ENCODE measurements around the gene GRID2.

The GRID2 gene

GRCh38 chr4:93687304-93687703, 1383.5 kb downstream of the GRID2 start:
- no peak for DNase-seq (ENCODE audit: low spot score)

GRCh38 chr4:93688978-93689377, 1385.2 kb downstream of the GRID2 start:
- DNase-seq (ENCODE audit: low spot score) = no peak

DNA sequence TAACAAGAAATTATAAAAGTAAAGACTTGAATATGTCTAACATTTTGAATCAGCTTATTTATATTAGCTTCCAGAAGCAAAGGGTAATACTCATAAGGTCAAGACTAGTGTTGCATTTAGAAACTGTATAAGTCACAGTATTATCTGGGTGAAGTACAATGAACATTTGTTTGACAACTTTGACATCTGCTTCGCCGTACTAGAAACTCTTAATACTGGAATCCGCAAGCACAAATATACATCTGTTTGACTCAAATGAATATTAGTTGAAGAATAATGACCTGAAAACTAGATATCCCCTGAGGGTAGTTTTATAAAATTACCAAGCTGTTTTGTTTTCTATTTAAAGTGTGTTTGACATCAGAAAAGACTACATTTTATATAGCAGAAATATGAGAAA, 1389.4 kb downstream of the GRID2 start:
- no peak for DNase-seq (ENCODE audit: low spot score)

DNA sequence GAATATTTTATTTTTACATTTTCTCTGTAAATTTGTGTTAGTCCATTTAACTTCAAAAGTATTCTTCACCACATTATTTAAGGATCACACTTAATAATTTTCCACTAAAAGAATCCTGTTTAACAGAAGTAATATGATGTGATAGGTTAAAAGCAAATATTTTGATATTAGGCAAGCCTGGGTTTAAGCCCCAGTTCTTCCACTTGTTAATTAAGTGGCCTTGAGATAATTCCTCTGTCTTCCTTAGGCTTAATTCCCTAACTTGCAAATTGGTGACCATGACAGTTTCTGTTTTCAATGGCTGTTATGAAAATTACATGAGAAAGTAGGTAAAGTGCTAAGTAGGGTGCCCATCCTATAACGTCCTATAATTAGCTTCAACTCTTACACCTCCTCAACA, 1394.9 kb downstream of the GRID2 start:
- DNase-seq (ENCODE audit: low spot score) = no peak

DNA sequence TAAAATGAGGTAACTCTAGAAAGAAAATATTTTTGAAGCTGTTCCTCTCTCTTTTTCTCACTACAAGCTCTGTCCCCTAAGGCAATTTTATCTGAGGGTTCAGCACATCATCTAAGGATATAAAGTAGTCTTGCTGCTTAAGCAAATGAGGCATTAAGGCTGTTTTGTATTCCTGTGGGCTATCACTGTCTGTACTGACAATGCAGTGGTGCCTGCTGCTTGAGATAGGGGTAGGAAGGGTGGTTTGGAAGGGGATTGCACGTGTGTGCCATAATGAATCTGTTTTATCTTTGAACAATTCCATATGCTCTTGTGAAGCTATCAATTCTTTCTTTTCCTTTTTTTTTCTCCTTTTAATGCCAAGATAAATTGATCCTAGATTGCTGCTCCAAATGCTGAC, 1396.8 kb downstream of the GRID2 start:
- no peak for DNase-seq (ENCODE audit: low spot score)

DNA sequence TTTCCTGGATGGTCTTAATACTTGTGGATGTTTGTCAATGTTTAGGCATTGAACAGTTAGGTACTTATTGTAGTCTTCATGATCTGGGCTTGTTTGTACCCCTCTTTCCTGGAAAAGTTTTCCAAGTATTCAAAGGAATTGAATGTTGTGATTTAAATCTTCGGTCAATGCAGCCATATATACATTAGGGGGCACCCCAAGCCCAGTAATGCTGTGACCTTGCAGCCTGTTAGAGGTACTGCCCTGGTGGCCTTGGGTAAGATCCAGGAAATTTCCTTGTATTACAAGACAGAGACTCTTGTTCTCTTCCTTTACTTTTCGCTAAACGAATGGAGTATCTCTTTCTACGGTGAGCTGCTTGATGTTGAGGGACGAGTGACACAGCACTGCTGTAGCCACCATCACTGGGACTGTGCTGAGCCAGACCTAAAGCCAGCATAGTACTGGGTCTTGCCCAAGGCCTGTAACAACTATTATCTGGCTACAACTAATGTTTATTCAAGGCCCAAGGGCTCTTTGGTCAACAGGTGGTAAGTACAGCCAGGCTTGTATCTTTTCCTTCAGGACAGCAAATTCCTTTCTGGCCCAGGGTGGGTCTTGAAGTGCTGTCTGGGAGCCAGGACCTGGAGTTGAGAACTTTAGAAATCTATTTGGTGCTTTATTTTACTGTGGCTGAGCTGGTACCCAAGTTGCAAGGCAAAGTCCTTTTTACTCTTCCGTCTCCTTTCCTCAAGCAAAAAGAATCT, 1406.5 kb downstream of the GRID2 start:
- DNase-seq (ENCODE audit: low spot score) = peak; percentile 1

GRCh38 chr4:93710847-93711430, 1407.2 kb downstream of the GRID2 start:
- no peak for DNase-seq (ENCODE audit: low spot score)

DNA sequence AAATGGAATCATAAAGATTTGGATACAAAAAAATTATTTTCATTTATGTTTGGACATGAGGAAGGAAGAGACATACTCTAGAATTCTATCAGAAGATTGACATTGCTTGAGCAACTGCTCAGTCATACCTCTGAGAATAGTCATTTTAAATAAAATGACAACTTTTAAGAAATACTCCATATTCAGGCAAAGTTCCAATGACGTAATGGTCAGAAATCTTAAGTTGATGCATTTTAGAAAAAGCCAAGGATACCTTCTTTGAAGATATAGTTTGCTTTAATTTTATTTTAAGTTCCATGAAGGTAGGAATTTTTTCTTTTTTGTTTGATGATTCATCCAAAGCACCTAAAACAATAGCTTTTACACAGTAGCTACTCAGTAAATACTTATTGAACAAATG, 1414.5 kb downstream of the GRID2 start:
- no peak for DNase-seq (ENCODE audit: low spot score)

- no peak for DNase-seq (ENCODE audit: low spot score)
Measured at GRCh38 chr4:93719552-93719951, 1415.8 kb downstream of the GRID2 start.

DNA sequence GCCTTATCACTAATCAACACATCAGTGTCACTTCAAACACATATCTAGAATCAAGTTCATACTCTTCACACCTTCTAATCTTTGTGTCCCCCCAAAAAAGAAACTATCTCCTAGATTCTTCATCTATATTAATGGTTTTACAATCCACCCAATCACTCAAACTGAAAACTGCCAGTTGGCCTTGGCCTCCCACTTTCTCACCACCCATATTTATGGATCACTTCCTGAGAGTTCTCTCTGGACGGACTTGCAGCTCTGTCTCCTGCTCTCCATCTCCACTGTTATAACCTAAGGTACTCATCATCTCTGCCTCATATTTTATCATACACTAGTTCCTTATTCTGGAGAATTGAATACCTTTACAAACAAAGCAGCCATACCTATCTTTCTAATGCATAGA, 1418.7 kb downstream of the GRID2 start:
- DNase-seq (ENCODE audit: low spot score) = no peak

DNA sequence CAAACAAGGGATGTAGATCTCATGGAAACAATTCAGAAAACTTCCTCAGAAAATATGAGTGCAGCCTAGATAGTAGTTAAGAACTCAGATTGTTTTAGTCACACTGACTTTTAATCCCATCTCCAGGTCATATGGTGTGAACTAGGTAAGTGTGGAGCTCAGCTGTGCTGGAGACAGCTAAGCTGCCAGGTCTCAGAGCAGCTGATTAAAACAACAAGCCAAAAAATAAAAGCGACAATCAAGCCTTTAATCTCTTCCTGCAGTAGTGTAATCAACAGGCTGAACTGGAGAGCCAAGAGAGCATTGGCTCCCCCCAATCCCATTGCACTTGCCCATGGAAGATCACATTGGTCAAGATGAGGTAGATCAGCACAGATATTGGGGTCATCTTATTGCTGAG, 1426.5 kb downstream of the GRID2 start:
- no peak for DNase-seq (ENCODE audit: low spot score)

GRCh38 chr4:93730760-93731159, 1427.0 kb downstream of the GRID2 start:
- DNase-seq (ENCODE audit: low spot score) = no peak

- DNase-seq (ENCODE audit: low spot score) = no peak
Measured at GRCh38 chr4:93731456-93731855, 1427.7 kb downstream of the GRID2 start.

DNA sequence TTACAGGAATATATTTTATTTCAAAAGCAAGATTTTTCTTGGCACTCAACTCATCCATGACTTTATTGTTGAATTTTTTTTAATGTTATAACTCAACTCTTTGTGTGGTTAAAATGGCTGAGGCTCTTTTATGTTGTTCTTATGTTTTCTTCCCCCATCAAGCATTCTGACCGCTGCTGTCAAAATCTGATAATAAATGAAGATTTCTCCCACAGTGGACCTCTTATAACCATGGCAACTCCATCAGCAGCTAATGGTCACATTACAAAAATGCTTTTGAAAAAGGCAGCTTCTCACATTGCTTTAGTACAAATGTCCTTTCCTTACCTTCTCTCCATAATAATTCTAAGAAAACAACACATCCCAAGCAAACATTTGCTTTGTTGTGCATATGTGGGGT, 1428.7 kb downstream of the GRID2 start:
- DNase-seq (ENCODE audit: low spot score) = no peak

- no peak for DNase-seq (ENCODE audit: low spot score)
Measured at GRCh38 chr4:93740890-93741289, 1437.1 kb downstream of the GRID2 start.

DNA sequence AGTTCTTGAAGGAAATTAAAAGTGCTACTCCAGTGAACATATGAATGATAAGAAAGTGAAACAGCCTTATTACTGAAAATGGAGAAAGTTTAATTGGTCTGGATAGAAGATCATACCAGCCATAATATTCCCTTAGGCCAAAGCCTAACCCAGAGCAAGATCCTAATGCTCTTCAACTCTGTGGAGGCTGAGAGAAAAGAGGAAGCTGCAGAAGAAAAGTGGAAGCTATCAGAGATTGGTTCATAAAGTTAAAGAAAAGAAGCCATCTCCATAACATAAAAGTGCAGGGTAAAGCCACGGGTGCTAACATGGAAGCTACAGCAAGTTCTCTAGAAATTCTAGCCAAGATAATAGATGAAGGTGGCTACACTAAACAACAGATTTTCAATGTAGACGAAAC, 1439.3 kb downstream of the GRID2 start:
- DNase-seq (ENCODE audit: low spot score) = no peak

- no peak for DNase-seq (ENCODE audit: low spot score)
Measured at GRCh38 chr4:93743635-93744034, 1439.9 kb downstream of the GRID2 start.

GRCh38 chr4:93744961-93745360, 1441.2 kb downstream of the GRID2 start:
- DNase-seq (ENCODE audit: low spot score) = no peak

DNA sequence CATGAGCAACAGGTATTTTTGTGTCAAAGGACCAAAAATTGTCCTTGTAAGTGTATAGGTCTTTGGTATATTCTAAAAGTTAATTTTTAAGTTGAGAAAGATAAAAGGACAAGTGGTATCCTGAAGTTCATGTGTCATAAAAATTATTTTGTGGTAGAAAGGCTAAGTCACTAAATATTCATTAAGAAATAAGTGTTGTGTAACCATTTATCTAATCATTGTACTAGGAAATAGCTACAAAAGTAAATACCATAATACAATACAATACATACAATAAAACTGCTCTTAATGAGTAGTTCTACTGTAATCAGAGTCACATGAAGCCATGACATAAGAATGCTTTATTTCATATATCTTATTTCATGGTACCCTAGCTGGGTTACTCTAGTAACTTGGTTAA, 1442.3 kb downstream of the GRID2 start:
- no peak for DNase-seq (ENCODE audit: low spot score)

DNA sequence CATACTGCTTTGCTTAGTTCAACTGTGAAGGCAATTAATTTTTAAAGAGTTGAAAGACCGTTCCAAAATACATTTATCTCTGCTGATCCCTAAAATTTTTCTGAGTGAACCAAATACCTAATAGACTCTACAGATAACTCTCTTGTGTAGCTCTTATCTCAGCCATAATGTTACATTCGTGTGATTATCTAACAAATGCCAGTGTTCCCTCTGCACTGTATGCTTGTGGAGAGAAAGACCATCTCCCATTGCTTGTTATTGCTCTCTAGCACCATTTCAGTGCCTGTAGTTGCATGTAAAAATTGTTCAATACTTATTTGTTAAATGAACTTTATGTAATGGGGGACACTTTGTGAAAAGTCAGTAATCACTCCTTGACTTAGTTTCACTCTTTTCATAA, 1443.5 kb downstream of the GRID2 start:
- DNase-seq (ENCODE audit: low spot score) = no peak

- no peak for DNase-seq (ENCODE audit: low spot score)
Measured at GRCh38 chr4:93748373-93749291, 1444.9 kb downstream of the GRID2 start.

- no peak for DNase-seq (ENCODE audit: low spot score)
Measured at GRCh38 chr4:93749292-93749761, 1445.6 kb downstream of the GRID2 start.

GRCh38 chr4:93751411-93751810, 1447.6 kb downstream of the GRID2 start:
- DNase-seq (ENCODE audit: low spot score) = no peak
